Forelimb muscle (tissue), 1 donor: ENCODE measurements around the gene EHBP1L1. TPM values are rescaled to one million over a fixed set of nuclear protein-coding genes. Genes with fewer than 3 reads are reported as not detected.

Source experiments
- DNase-seq: peaks from one replicate; pipeline ENCODE4 v3.0.0-alpha.2; 2013; ENCODE audit warnings: low read depth
- polyA plus RNA-seq: library from polyadenylated mRNA; unstranded; fragments of 120-200 nt; gene quantifications from one replicate; pipeline ENCODE4 v1.2.1, GENCODE V29; 2013; ENCODE audit not compliant: insufficient read length

The EHBP1L1 gene
- polyA plus RNA-seq, 1 donor: 355 TPM

- DNase-seq: no peak
These were observed 29.5 kb upstream of the EHBP1L1 start for GRCh38 chr11:65546217-65546958.

GRCh38 chr11:65547446-65548125 lies 28.3 kb upstream of the EHBP1L1 start:
- DNase-seq: no peak

- DNase-seq: no peak
These were observed 27.5 kb upstream of the EHBP1L1 start for GRCh38 chr11:65548395-65548794.

GRCh38 chr11:65549096-65549495 lies 26.8 kb upstream of the EHBP1L1 start:
- no peak for DNase-seq

GRCh38 chr11:65551572-65552387 lies 24.1 kb upstream of the EHBP1L1 start:
- DNase-seq: no peak

GRCh38 chr11:65552388-65552951 lies 23.4 kb upstream of the EHBP1L1 start:
- no peak for DNase-seq

- no peak for DNase-seq
These were observed 22.4 kb upstream of the EHBP1L1 start for GRCh38 chr11:65553301-65554001.

GRCh38 chr11:65554057-65554818 lies 21.6 kb upstream of the EHBP1L1 start:
- no peak for DNase-seq

GRCh38 chr11:65554842-65555430 lies 20.9 kb upstream of the EHBP1L1 start:
- no peak for DNase-seq

- no peak for DNase-seq
These were observed 20.1 kb upstream of the EHBP1L1 start for GRCh38 chr11:65555693-65556231.

GRCh38 chr11:65556470-65557279 lies 19.2 kb upstream of the EHBP1L1 start:
- no peak for DNase-seq

GRCh38 chr11:65557280-65558001 lies 18.4 kb upstream of the EHBP1L1 start:
- DNase-seq: no peak

- peak; percentile 62 for DNase-seq
These were observed 17.6 kb upstream of the EHBP1L1 start, which contains the start of gene LTBP3 for GRCh38 chr11:65558002-65558929. TSS of gene LTBP3 (minus strand) at chr11:65558359. CDS start at chr11:65557959, 400 bp downstream.

- no peak for DNase-seq
These were observed 16.8 kb upstream of the EHBP1L1 start for GRCh38 chr11:65558930-65559509.

- DNase-seq: no peak
These were observed 16.3 kb upstream of the EHBP1L1 start for GRCh38 chr11:65559535-65559934.

GRCh38 chr11:65559951-65560537 lies 15.8 kb upstream of the EHBP1L1 start:
- DNase-seq: no peak
